Measurements from ENCODE around the gene SLC4A3.
A peak's percentile ranks its signal among the peaks of the same experiment; 100 is the strongest.
"Not testable (repeated sequence)": the region's sequence is repeated elsewhere in the genome, so short reads cannot be mapped to it uniquely, and the experiment has no call there.

The SLC4A3 gene

GRCh38 chr2:219679041-219679440 is 51.6 kb downstream of the SLC4A3 start:
- DNase-seq (ENCODE audit: low spot score), result no peak

GRCh38 chr2:219679571-219679970 is 52.1 kb downstream of the SLC4A3 start:
- DNase-seq (ENCODE audit: low spot score), result no peak

- DNase-seq (ENCODE audit: low spot score), result no peak
Measured at GRCh38 chr2:219680958-219681693, 53.7 kb downstream of the SLC4A3 start.

GRCh38 chr2:219681694-219682300 is 54.4 kb downstream of the SLC4A3 start:
- DNase-seq (ENCODE audit: low spot score), result no peak

- not testable (repeated sequence) for DNase-seq (ENCODE audit: low spot score)
Measured at GRCh38 chr2:219683474-219683873, 56.0 kb downstream of the SLC4A3 start.

- no peak for DNase-seq (ENCODE audit: low spot score)
Measured at GRCh38 chr2:219684721-219685689, 57.6 kb downstream of the SLC4A3 start.

- DNase-seq (ENCODE audit: low spot score), result no peak
Measured at GRCh38 chr2:219687272-219687671, 59.8 kb downstream of the SLC4A3 start.

GRCh38 chr2:219687882-219688559 is 60.6 kb downstream of the SLC4A3 start:
- no peak for DNase-seq (ENCODE audit: low spot score)

- DNase-seq (ENCODE audit: low spot score), result no peak
Measured at GRCh38 chr2:219688560-219689445, 61.4 kb downstream of the SLC4A3 start.

- DNase-seq (ENCODE audit: low spot score), result peak; percentile 30
Measured at GRCh38 chr2:219689676-219690628, 62.5 kb downstream of the SLC4A3 start.

GRCh38 chr2:219691571-219691970 is 64.1 kb downstream of the SLC4A3 start:
- DNase-seq (ENCODE audit: low spot score), result no peak
